Psoas muscle (tissue), 8 donors: ENCODE measurements around the gene ANXA10. TPM values are rescaled to one million over a fixed set of nuclear protein-coding genes. Genes with fewer than 3 reads are reported as not detected.

ENCODE experiments used
- ATAC-seq, 4 donors: fragments of 200-7000 bp; cut with Tn5 transposase; one replicate each; pipeline ENCODE4 v1.9.1; 2020; ENCODE audit warnings: moderate library complexity in 3 of 4, mild to moderate bottlenecking in 2 of 4
- DNase-seq, 2 donors: peaks; one replicate each; pipeline ENCODE4 v3.0.0-alpha.2; 2020
- H3K27ac ChIP-seq: fragments of 200-600 bp; one replicate; pipeline ENCODE4 v1.8.0; 2022
- H3K27me3 ChIP-seq, 3 donors: fragments of 200-600 bp in 1 of 3; one replicate each; pipeline versions ENCODE4 v1.6.1 to v1.8.0; 2013 to 2022; ENCODE audit warnings: low read length in 2 of 3, mild to moderate bottlenecking in 2 of 3, moderate library complexity in 1 of 3; ENCODE audit not compliant: insufficient read depth in 3 of 3
- H3K36me3 ChIP-seq, 2 donors: fragments of 200-600 bp in 1 of 2; one replicate each; pipeline versions ENCODE4 v1.6.1 to v1.8.0; 2013 to 2022; ENCODE audit warnings: low read depth in 1 of 2, mild to moderate bottlenecking in 1 of 2, moderate library complexity in 1 of 2; ENCODE audit not compliant: insufficient read depth in 1 of 2
- H3K4me1 ChIP-seq: fragments of 200-600 bp; one replicate; pipeline ENCODE4 v1.8.0; 2022
- H3K4me3 ChIP-seq: fragments of 200-600 bp; one replicate; pipeline ENCODE4 v1.8.0; 2022; ENCODE audit warnings: mild to moderate bottlenecking
- H3K9me3 ChIP-seq: fragments of 200-600 bp; one replicate; pipeline ENCODE4 v1.8.0; 2022
- WGBS, 3 donors: extraction: QIAGEN DNeasy Blood & Tissue Kit; methylation state at CpG; one replicate each; pipeline versions ENCODE4 v1.1.6 to v1.1.7; 2013; 5-methylcytosine and 5-hydroxymethylcytosine counted together
- intact Hi-C, 2 donors: fragments of 100-400 bp; cut with DNase I; formaldehyde crosslinking; loops; one replicate each; pipeline versions ENCODE4 v1.11.0 to v1.14.2; 2022
- polyA plus RNA-seq, 3 donors: library from polyadenylated mRNA; stranded (reverse); fragments of 200-250 nt; gene quantifications; one replicate each; pipeline ENCODE4 v1.2.3, GENCODE V29; 2013
- total RNA-seq, 4 donors: library from RNA; stranded (reverse); fragmentation: NEBNext Ultra II Directional in 2 of 4; extraction: Animal tissue kit (Norgen Biotek cat#: 25700) in 2 of 4; gene quantifications; one replicate each; pipeline versions ENCODE4 v1.2.1 to v1.2.4, GENCODE V29; 2021 to 2023
- TF ChIP-seq, protein P1 (sequence below): fragments of 200-600 bp; IDR thresholded peaks from one replicate; pipeline ENCODE4 v1.8.0; 2022; ENCODE audit warnings: antibody characterized with exemption
- donor health status: healthy with polysubstance abuse.
- donor health status: DM: no; HTN: no; CAD: no; lungs with moderate emphysema.
- donor health status: Bipolar disorder and iron deficiency.
- donor health status: healthy.
- donor health status: DM: yes; HTN: yes; CAD: no.
- donor health status: DM: no; HTN: no; CAD: no.
- donor health status: DM: no; HTN: no; CAD: no.
- donor health status: DM: yes; HTN: yes; CAD: no.

The ANXA10 gene
- total and polyA plus RNA-seq, 7 donors = not detected

DNA sequence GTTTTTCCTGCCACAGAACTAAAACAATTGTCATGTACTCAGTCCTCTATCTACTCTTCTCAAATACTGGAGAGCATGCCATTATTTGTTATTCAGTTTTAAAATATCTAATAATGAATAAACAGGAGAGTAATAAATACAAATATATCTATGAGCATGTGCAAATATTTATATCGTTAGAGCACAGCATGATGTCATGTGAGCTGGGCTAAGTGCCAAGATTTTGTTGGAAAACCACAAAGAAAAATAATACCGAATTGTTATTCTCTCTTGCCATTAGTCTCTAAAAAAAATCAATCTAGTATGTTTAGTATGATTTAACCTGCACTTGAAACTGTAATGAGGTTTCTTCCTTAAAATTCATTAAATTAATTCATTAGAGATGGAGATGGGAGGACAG, 129.0 kb downstream of the ANXA10 start:
- intact Hi-C loops = no loop called here
- ATAC-seq (no peak), DNase-seq (no peak)
- Histone ChIP-seq H3K36me3 (peaks cover 0 to 4% of the 10 kb centered on the region in 2 donors), H3K9me3 (peaks cover 7% of the 10 kb centered on the region), H3K4me3 (no peak overlapping the region), H3K27ac (no peak overlapping the region), H3K27me3 (no peaks in the 10 kb centered on the region), H3K4me1 (no peaks in the 10 kb centered on the region)
- 8 to 15% (median 11%) methylated on average over 2 of the region's 2 CpGs for WGBS, 3 donors
- TF ChIP-seq, protein P1, sequence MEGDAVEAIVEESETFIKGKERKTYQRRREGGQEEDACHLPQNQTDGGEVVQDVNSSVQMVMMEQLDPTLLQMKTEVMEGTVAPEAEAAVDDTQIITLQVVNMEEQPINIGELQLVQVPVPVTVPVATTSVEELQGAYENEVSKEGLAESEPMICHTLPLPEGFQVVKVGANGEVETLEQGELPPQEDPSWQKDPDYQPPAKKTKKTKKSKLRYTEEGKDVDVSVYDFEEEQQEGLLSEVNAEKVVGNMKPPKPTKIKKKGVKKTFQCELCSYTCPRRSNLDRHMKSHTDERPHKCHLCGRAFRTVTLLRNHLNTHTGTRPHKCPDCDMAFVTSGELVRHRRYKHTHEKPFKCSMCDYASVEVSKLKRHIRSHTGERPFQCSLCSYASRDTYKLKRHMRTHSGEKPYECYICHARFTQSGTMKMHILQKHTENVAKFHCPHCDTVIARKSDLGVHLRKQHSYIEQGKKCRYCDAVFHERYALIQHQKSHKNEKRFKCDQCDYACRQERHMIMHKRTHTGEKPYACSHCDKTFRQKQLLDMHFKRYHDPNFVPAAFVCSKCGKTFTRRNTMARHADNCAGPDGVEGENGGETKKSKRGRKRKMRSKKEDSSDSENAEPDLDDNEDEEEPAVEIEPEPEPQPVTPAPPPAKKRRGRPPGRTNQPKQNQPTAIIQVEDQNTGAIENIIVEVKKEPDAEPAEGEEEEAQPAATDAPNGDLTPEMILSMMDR = no peak

Other genes starting within 250 kb of the ANXA10 start
- 1 to 10 TPM; 1.4 to 3.6 (median 2.7) TPM for gene DDX60, start 226.2 kb downstream of the ANXA10 start, total RNA-seq
- gene DDX60, start 226.2 kb downstream of the ANXA10 start, polyA plus RNA-seq = 1 to 10 TPM; 1.7 to 2.1 (median 1.8) TPM